KOPT-K1 (cell line): ENCODE measurements around the gene MMP27.

Source experiments
- H3K27ac ChIP-seq: fragments of 200-600 bp; sonication (generic); 2 replicates; pipeline ENCODE4 v1.5.1; 2016; ENCODE audit warnings: antibody characterized with exemption, mild to moderate bottlenecking, low read depth, low read length; ENCODE audit not compliant: poor library complexity, severe bottlenecking
- H3K36me3 ChIP-seq: fragments of 200-600 bp; sonication (generic); 2 replicates; pipeline ENCODE4 v1.5.1; 2017; ENCODE audit warnings: antibody characterized with exemption, mild to moderate bottlenecking, low read length, moderate library complexity; ENCODE audit not compliant: insufficient read depth
- H3K9me3 ChIP-seq: fragments of 200-600 bp; sonication (generic); 2 replicates; pipeline ENCODE4 v1.5.1; 2017; ENCODE audit warnings: antibody characterized with exemption, low read length, mild to moderate bottlenecking; ENCODE audit not compliant: insufficient read depth, poor library complexity, severe bottlenecking

Gene MMP27

DNA sequence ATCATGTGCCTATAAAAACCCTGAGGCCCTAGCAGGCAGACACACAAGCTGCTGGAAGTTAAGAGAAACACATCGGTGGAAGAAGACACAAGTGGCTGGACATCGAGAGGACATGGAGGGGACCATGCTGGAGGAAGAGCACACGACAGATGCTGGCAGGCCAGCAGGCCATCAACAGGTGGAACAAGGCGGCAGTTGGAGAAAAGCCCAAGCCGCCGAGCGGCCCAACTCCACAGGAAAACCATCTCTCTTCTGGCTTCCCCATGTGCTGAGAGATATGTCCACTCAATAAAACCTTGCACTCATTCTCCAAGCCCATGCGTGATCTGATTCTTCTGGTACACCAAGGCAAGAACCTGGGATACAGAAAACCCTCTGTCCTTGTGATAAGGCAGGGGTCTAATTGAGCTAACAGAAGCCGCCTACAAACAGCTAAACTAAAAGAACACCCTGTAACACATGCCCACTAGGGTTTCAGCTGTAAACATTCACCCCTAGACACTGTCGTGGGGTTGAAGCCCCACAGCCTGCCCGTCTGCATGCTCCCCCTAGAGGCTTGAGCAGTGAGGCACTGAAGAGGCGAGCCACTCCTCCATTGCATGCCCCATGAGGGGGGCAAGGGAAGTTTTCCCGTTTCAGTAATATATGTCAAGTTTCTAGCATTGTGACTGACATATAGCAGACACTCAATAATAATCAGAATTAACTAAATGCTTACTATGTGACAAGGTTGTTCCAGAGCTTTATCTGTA is 41.4 kb downstream of the MMP27 start:
- Histone ChIP-seq H3K36me3 (no peaks in the 10 kb centered on the region), H3K27ac (no peak overlapping the region), H3K9me3 (no peaks in the 10 kb centered on the region)

GRCh38 chr11:102662607-102663006 is 43.0 kb downstream of the MMP27 start:
- Histone ChIP-seq H3K27ac (no peak overlapping the region), H3K36me3 (no peaks in the 10 kb centered on the region)

DNA sequence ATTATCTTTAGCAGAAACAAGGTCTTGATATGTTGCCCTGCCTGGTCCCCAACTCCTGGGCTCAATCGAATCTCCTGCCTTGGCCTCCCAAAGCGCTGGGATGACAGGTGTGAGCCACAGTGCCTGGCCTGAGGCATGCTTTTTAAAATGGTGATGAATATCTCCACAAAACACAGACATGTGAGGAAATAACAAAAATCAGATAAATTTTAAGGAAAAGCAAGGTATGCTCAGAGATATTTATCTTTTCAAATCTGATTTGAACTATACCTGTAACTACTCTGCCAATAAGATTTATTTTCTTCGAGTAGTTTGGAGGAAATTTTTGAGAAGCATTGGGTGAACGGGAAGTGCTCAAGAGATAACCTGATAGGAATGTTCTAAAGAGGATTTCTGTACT is 44.5 kb downstream of the MMP27 start:
- Histone ChIP-seq H3K36me3 (no peaks in the 10 kb centered on the region), H3K27ac (no peak overlapping the region), H3K9me3 (no peaks in the 10 kb centered on the region)

More at GRCh38 chr11:102662607-102663006, 43.0 kb downstream of the MMP27 start:
- no peaks in the 10 kb centered on the region for H3K9me3 ChIP-seq

DNA sequence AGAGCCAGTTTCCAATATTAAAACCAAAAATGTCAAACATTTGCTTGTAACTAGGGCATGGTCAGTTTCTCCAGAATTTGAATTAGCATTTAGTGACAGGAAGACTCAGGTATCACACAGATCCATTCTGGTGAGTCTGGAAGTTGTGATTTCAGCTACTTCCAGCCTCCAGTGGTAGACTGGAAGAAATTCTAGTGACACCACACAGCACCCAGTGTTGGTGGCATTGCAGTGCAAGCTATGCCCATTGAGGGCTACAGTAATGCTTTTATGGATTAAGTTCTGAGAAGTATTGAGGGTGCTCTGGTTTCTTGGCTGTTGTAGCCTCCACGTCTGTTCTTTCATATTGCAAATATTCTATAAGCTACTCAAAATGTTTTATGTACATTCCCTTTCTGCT is 49.0 kb downstream of the MMP27 start:
- H3K36me3 ChIP-seq: no peaks in the 10 kb centered on the region
- peaks cover 5% of the 10 kb centered on the region for H3K9me3 ChIP-seq
- no peak overlapping the region for H3K27ac ChIP-seq

DNA sequence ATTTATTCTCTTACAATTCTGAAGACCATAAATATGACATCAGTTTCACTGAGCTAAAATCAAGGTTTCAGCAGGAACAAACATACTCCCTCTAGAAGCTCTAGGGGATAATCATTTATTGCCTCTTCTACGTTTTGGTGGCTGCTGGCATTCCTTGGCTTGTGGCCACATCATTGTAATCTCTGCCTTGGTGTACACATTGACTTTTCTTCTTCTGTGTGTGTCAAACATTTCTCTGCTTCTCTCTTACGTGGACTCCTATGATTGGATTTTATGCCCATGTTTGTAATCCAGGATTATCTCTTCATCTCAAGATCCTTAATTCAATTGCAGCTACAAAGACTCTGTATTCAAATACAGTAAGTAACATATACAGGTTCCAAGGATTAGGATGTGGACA is 50.0 kb downstream of the MMP27 start:
- H3K27ac ChIP-seq: no peak overlapping the region
- H3K36me3 ChIP-seq: no peaks in the 10 kb centered on the region
- peaks cover 5% of the 10 kb centered on the region for H3K9me3 ChIP-seq

GRCh38 chr11:102654761-102655160 is 50.8 kb downstream of the MMP27 start:
- H3K27ac ChIP-seq: no peak overlapping the region
- H3K36me3 ChIP-seq: no peaks in the 10 kb centered on the region
- peaks cover 5% of the 10 kb centered on the region for H3K9me3 ChIP-seq

DNA sequence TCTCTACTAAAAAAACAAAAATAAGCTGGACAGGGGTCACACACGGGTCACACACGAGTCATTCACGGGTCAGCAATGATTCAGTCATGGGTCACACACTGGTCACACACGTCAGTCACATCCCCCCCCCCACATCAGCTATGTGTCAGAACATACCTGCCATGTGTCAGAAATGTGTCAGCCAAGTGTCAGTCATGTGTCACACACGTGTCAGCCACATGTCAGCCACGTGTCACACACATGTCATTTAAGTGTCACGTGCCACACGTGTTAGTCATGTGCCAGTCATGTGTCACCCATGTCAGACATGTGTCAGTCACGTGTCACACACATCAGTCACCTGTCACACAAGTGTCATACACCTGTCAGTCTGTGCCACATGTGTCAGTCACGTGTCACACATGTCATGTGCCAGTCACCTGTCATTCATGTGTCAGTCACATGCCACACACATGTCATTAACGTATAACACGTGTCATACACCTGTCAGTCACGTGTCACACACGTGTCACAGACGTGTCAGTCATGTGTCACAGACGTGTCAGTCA is 51.8 kb downstream of the MMP27 start:
- H3K27ac ChIP-seq: no peak overlapping the region
- H3K36me3 ChIP-seq: no peaks in the 10 kb centered on the region
- peaks cover 5% of the 10 kb centered on the region for H3K9me3 ChIP-seq

DNA sequence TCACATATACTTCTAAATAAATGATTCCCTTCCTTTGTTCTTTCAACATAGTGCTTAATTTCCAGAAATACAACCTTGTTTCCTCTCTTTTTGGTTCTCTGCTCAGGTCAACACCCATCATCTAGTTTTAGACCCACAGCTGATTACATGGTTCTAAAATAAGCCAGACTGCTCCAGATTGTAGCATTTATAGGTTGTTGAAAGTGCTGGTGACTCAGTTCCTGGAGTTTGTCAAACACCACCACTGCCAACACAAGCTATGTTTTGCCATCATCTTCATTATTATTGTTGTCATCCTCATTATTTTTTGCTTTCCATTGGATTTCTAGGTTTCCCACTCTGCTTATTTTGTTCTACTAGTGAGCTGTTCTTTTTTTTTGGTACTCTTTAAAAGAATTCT is 58.1 kb downstream of the MMP27 start:
- Histone ChIP-seq H3K36me3 (no peaks in the 10 kb centered on the region), H3K9me3 (no peaks in the 10 kb centered on the region), H3K27ac (no peak overlapping the region)

DNA sequence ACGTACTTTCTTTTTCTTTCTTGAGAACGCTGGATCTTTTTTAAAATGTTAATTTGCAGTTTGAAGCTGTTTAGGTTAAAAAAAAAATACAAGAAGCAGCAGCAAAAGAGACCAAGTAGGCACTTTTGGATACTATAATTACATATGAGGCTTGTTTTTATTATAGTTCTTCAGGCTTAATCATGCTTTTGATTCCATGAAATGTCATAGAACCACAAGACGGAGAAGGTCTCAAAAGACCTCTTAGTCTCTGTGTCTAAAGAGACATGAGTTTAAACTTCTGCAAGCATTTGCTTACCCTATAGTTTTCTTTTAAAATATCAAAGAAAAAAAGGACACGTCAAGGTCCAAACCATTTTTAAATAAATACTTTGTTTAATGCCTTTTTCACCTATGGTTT is 61.6 kb downstream of the MMP27 start:
- H3K27ac ChIP-seq: no peak overlapping the region
- no peaks in the 10 kb centered on the region for H3K9me3 ChIP-seq
- H3K36me3 ChIP-seq: no peaks in the 10 kb centered on the region
